GM20431 (cell line): ENCODE results near the gene UBE3D.
"Not testable (repeated sequence)": the region's sequence is repeated elsewhere in the genome, so short reads cannot be mapped to it uniquely, and the experiment has no call there.

Experiments used
- in situ Hi-C: fragments of 300-500 bp; cut with MseI, MboI; formaldehyde crosslinking; loops from one replicate; pipeline ENCODE4 v1.15.0; 2020; ENCODE audit warnings: low sequenced_read_pairs; ENCODE audit not compliant: unreplicated experiment

UBE3D gene

GRCh38 chr6:83057705-83058321 lies 7.8 kb downstream of the UBE3D start:
- in situ Hi-C loops: loop anchor here (25.0 kb wide), 1 partner anchor 454 kb away; the partner anchor contains the start of gene PRSS35

GRCh38 chr6:83055366-83055964 lies 10.2 kb downstream of the UBE3D start:
- in situ Hi-C loops: loop anchor here (25.0 kb wide), 1 partner anchor 457 kb away; the partner anchor contains the start of gene PRSS35

DNA sequence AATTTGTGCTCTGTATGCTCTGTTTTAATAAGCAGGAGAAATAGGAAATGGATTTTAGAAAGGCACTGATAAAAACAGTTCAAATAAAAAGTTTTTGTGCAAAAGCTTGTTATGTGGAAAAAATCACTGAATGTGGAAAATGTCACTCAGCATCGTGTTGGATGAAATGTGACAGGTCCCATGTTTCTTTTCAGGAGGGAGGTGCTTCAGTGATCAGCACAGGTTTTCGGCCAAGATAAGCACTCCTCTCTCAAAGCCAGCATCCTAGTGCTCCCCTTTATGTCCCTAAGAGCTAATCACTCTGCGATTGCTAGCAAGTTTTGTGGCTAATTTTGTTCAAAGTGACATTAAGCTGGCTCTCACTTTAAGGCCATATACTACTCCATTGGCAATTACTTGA lies 12.0 kb downstream of the UBE3D start:
- in situ Hi-C loops: loop anchor here (25.0 kb wide), 1 partner anchor 459 kb away; the partner anchor contains the start of gene PRSS35

GRCh38 chr6:83051377-83052172 lies 14.1 kb downstream of the UBE3D start:
- in situ Hi-C loops: loop anchor here (25.0 kb wide), 1 partner anchor 461 kb away; the partner anchor contains the start of gene PRSS35

- in situ Hi-C loops: loop anchor here (25.0 kb wide), 1 partner anchor 785 kb away; no protein-coding TSS in a partner anchor
Measured at GRCh38 chr6:83047065-83047754, 18.4 kb downstream of the UBE3D start.

DNA sequence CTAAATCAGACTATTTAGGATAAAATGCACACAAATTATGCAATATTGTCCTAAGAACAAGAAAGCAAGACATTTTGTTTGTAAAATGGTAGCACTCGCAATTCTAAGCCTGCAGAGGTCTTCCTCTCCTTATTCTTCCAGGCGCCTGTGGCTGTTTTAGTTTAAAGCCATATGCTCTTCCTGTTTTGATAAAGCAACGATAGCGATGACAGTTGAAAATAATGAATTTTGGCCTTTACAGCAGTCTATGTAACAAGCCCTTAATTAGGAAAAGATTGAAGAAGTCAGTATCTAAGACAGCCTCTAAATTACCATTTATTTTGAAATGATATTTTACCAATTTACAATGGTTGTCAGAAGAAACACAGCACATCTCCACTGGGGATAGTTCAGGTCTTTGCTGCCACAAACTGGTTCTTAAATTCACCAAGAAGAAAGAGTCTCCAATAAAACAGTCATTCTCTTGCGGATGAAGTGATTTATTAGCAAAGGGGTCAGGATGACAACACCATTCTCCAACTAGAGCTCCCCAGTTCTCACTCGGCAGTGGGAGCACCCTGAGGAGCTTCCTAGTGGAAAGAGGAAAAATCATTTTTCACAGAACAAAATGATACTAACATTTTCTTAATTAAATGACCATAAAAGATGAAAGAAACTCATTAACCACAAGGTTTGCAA lies 21.4 kb downstream of the UBE3D start:
- in situ Hi-C loops: loop anchor here (25.0 kb wide), 1 partner anchor 782 kb away; no protein-coding TSS in a partner anchor

DNA sequence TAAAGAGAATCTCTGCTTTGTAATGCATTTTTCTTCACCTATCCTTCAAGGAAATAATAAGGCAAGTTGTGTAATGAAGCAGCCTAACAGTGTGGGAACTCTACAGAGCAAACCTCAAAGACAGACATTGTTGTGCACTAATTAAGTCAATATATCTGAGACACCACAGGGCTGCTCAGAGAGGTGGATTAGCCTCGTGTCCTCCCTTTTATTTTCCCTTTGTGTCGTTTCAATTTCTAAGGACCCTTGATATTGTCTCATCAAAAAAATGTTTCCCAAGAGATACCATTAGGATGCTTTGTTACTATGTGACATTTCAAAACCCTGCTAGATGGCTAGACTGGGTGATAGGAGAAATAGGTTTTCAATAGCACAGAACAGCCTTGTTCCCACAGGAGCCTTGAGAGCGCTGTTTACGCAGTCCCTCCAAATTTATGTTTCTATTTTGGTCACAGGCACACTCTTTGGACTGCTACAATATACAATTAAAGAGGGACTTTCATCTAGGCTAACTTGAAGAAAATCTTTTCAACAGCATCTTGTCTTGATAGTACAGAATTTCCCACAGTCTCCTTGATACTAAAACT lies 23.1 kb downstream of the UBE3D start:
- in situ Hi-C loops: loop anchor here (25.0 kb wide), 1 partner anchor 780 kb away; no protein-coding TSS in a partner anchor

- in situ Hi-C loops: loop anchor here (25.0 kb wide), 1 partner anchor 776 kb away; no protein-coding TSS in a partner anchor
Measured at GRCh38 chr6:83038246-83038645, 27.4 kb downstream of the UBE3D start.

GRCh38 chr6:83031689-83032088 lies 34.0 kb downstream of the UBE3D start:
- in situ Hi-C loops: loop anchor here (25.0 kb wide), 1 partner anchor 769 kb away; no protein-coding TSS in a partner anchor

GRCh38 chr6:83019741-83020140 lies 45.9 kb downstream of the UBE3D start:
- in situ Hi-C loops: no loop called here

DNA sequence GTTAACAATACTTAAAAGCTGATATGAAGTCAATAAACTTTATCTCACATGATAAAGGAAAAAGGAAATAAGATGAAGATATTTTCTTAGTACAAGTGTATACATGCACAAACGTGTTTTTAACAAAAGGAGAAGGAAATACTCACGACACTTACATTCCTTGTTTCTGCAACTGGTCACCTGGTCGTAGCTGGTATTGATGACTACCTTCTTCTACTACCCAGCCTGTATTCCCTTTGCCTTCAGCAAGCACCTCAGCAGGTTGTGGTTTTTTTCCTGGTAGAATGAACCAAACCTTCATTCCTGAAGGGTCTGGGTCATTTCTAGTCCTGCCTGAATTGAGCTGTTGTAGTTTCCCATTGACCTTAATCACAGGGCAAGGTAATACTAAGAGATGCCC lies 54.5 kb downstream of the UBE3D start:
- in situ Hi-C loops: not testable (repeated sequence)

GRCh38 chr6:83008626-83009025 lies 57.0 kb downstream of the UBE3D start:
- in situ Hi-C loops: no loop called here

DNA sequence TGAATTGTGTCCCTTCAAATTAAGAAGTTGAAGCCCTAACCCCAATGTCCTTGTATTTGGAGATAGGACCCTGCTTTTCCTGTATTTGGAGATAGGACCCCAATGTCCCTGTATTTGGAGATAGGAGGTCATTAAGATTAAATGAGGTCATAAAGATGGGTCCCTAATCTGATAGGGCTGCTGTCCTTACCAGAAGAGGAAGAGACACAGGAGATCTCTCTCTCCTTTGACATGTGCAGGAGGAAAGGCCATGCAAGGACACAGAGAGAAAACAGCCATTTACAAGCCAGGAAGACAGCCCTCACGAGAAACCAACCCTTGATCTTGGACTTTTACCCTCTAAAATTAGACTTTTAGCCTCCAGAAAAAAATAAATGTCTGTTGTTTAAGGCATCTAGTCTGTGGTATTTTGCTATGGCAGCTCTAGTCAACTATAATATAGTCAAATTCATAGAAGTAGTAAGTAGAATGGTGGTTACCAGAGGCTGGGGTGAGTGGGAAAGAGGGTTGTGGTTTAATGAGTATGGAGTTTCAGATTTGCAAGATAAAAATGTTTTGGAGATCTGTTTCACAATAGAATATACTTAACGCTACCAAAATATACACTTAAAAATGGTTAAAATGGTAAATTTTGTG lies 59.3 kb downstream of the UBE3D start:
- in situ Hi-C loops: no loop called here

- in situ Hi-C loops: no loop called here
Measured at GRCh38 chr6:82996156-82996555, 69.5 kb downstream of the UBE3D start.

GRCh38 chr6:82995066-82995465 lies 70.6 kb downstream of the UBE3D start:
- in situ Hi-C loops: no loop called here

GRCh38 chr6:82989736-82990290 lies 75.8 kb downstream of the UBE3D start:
- in situ Hi-C loops: no loop called here

- in situ Hi-C loops: no loop called here
Measured at GRCh38 chr6:82988930-82989351, 76.7 kb downstream of the UBE3D start.

DNA sequence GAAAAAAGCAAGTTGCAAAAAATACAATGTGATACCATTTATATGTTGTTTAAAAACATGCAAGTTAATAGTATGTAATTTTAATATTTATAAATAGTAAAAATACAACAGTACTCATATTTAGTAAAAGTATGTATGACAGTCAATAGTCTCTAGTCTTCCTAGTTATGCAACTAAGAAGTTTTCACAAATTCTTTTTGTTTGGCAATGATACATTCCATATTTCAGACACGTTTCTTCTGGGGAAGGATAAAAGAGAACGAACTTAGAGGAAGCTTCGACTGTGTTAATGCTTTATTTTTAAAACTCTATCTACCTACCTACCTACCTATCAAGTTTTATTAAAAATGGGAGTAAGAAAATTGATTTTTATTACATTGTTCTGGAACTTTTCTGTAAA lies 77.7 kb downstream of the UBE3D start:
- in situ Hi-C loops: no loop called here
